ENCODE results near the gene GPR78.

GPR78 gene

DNA sequence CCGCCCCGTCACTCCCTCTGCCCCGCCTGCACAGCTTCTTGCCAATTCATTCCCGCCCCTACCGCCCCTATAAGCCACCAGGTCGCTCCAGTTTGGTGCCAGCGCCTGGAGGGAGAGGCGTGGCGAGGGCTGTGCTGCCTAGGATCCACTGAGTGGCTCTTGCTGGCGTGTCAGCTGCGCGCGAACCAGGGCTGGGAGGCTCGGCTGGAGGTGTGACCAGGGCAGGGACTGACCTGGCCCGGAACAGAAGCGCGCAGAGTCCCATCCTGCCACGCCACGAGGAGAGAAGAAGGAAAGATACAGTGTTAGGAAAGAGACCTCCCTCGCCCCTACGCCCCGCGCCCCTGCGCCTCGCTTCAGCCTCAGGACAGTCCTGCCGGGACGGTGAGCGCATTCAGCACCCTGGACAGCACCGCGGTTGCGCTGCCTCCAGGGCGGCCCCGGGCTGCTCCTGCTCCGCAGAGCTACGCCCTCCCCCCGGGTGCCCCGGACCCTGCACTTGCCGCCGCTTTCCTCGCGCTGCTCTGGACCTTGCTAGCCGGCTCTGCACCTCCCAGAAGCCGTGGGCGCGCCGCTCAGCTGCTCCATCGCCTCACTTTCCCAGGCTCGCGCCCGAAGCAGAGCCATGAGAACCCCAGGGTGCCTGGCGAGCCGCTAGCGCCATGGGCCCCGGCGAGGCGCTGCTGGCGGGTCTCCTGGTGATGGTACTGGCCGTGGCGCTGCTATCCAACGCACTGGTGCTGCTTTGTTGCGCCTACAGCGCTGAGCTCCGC, at the start of gene GPR78:
GPR78 (plus strand) TSS at position 72 of the 773 bp plus-strand sequence; CDS start at position 663, 591 bp downstream.
- no peak for DNase-seq (ENCODE audit: low read depth in 2 of 2)

GRCh38 chr4:8532245-8532781, 47.9 kb upstream of the GPR78 start:
- no peak for DNase-seq (ENCODE audit: low read depth in 2 of 2)

- no peak for DNase-seq (ENCODE audit: low read depth in 2 of 2)
These were observed 46.8 kb upstream of the GPR78 start for GRCh38 chr4:8533274-8533865.

DNA sequence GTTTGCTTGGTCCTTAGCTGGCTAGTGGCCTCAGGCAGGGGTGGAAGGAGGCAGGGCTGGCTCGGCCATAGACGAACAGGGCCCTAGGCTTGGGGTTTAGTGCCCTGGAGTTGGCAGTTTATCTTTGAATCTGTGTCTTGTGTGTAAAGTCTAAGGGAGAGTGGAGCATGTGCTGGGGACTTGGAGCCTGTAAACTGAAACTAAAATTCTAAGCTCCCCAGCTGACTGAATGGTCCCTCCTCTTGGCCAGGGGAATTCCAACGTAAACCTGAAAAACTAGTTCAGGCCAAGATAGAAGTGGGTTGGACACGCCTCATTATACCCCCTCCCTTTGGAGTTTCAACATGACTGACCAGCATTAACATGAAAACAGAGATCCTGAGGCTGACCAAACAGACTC, 46.1 kb upstream of the GPR78 start:
- no peak for DNase-seq (ENCODE audit: low read depth in 2 of 2)

GRCh38 chr4:8534611-8535010, 45.6 kb upstream of the GPR78 start:
- DNase-seq (ENCODE audit: low read depth in 2 of 2), result no peak

GRCh38 chr4:8536467-8536866, 43.7 kb upstream of the GPR78 start:
- DNase-seq (ENCODE audit: low read depth in 2 of 2), result no peak

GRCh38 chr4:8537041-8537461, 43.1 kb upstream of the GPR78 start:
- DNase-seq (ENCODE audit: low read depth in 2 of 2), result no peak

GRCh38 chr4:8538076-8538702, 42.0 kb upstream of the GPR78 start:
- no peak for DNase-seq (ENCODE audit: low read depth in 2 of 2)

DNA sequence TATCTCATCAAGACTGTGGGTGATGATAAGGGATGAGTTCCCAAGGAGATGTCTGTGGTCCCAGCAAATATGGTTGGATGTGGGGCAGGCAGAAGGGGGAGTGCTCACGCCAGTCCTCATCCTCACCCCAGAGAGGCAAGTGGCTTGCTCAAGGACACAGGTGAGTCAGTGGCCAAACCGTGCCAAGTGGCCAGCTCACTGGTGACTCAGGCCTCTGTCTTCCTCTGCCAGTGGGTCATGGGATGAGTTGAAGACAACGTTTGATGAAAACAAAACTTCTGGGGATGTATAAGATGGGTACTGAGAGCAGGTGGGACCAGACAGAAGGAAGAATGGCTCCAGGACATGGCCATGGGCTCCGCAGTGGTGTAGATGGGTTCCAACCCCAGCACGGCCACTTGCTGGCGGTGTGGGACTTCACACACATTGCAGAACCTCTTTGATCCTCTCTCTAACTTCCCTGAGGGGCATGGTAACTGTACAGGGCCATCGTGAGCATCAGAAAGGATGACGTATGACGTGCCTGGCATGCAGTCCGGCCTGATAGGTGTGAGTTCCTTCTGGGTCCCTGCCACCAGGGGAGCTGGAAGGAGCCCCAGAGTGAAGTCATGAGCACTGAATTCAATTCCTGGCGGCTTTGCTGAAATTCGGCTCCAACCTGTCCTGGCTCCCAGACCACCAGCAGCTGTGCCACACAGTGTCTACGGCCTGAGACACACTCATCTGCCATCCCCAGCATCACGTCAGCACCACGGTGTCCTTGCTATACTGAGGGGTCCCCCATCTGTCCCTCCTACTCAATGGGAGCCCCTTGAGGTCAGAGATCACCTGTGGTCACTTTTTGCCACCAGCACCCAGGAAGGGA, 41.3 kb upstream of the GPR78 start:
- no peak for DNase-seq (ENCODE audit: low read depth in 2 of 2)

GRCh38 chr4:8539661-8540060, 40.5 kb upstream of the GPR78 start:
- no peak for DNase-seq (ENCODE audit: low read depth in 2 of 2)

DNA sequence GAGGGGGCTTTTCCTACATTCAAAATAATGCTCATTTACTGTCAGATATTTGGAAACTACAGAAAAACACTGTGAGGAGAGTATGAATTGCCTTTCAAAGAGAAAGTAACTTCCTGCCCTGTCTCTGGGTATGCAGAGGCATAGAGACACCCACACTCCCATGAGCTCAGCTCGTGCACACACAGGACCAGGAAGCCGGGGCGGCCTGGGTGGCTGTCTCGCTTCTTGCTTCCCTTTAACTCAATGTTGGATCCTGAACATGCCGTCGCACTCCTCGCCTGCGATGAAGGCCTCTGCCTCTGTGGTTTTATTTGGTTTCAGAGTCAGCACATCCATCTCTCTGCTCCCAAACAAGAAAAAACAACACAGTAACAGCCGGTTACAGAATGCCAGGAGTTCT, 40.1 kb upstream of the GPR78 start:
- DNase-seq (ENCODE audit: low read depth in 2 of 2), result no peak

GRCh38 chr4:8540586-8540985, 39.6 kb upstream of the GPR78 start:
- no peak for DNase-seq (ENCODE audit: low read depth in 2 of 2)

GRCh38 chr4:8540991-8541390, 39.2 kb upstream of the GPR78 start:
- DNase-seq (ENCODE audit: low read depth in 2 of 2), result no peak

DNA sequence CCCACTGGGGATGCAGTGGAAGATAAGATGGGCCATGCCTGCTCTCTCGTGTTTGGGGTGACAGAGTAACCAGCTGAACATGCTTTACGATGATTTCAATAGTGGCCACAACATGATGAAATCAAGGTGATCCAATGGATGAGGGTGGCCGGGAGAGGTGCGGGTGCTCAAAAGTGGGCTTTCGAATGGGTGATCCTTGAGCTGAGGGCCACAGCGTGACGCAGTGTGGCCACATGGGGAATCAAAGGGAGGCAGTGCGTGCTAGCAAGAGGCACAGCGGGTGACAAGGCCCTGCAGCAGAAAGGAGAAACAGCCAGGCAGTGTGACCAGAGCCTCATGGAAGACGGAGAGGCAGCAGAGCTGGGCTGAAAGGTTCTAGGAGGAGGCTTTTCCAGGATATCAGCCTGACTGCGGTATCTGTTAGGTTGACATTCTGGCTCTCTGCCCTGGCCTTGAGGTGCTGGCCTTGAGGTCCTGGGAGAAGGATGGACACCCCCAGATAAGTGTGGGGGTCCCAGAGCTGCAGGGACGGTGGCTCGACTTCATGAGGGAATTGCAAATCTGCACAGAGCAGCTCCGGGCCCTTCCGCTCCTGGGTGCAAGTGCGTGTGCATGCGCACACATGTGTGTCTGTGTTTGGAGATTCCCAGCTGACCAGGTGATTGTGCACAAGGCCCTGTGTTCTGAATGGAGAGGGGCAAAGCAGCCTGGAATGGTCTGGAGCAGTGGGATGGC, 38.0 kb upstream of the GPR78 start:
- no peak for DNase-seq (ENCODE audit: low read depth in 2 of 2)

DNA sequence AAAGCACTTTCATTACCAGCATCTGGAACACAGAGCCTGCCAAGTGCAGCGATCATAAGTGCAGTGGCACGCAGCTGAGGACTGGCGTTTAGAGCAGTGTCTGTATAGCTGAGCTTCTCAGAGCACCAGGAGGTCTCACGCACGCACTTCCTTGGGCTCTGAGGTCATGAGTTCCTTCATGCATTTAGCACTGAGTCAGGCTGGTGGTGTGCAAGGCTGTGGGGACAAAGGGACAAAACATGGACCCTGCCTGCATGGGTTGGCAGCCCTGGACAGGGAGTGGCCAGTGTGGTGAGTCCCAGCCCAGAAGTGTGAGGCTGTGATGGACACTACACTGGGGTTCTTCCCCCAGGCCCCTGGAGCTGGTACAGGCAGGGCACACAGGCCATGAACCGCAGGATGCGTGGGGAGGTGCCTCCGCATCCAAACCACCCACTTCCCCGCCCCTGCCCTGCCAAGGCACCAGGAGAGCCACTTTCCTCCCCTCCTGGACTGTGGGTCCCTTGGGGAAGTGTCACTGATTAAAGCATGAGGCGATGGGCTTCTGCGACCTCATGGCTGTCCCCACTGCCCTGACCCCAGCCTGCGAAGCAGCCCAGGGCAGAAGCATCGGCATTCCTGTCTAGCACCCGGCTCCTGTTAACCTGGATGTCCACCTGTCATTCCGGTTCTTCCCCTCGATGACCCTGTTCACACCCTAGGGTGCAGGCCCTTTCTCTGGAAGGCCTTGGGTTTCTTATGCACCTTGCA, 37.2 kb upstream of the GPR78 start:
- no peak for DNase-seq (ENCODE audit: low read depth in 2 of 2)

GRCh38 chr4:8543623-8544022, 36.6 kb upstream of the GPR78 start:
- DNase-seq (ENCODE audit: low read depth in 2 of 2), result no peak

GRCh38 chr4:8544282-8544681, 35.9 kb upstream of the GPR78 start:
- DNase-seq (ENCODE audit: low read depth in 2 of 2), result no peak

DNA sequence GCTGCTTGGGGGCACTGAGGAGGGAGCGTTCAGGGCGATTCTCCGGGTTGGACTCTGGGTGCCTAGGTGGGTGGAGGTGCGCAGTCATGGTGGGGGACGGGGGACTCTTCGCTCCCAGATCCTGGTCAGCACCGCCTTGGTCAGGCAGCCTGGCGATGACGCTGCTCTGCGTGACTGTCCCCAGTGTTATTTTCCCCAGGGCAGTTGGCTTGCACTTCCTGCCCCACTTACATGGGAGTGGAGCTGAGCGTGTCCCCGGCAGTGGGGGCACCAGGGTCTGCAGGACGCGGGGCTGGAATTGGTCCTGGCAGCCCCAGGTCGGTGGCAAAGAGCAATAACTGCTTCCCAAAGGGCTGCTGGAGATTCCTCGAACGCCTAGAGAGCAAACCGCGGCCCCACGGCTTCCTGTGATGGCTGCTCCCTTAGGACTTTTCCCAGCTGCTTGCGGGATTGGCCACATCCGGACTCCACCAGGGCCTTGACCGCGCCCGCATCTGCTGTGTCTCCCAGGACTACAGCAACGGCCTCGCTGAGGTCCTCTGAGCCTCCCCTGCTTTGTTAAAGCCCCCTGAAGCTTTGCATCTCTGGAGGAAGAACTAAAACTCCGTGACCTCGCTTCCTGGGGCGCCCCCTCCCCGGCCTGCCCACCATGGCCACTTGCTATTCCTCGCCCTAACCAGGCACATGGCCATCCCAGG, 35.3 kb upstream of the GPR78 start:
- no peak for DNase-seq (ENCODE audit: low read depth in 2 of 2)

DNA sequence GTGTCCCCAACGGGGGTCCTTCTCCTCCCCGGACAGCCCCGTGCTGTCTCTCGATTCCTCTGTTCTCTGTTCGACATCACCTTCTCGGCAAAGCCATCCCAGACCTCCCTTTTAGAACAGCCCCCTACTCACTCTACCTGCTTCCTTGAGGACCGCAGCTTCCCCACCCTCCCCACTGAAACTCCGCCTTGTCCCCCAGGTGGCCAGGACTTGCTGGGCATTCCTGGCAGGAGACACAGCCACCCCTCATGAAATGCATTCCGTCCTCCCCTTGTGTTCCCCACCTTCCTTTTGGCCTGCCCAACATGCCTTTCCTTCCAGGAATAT, 34.8 kb upstream of the GPR78 start:
- no peak for DNase-seq (ENCODE audit: low read depth in 2 of 2)

- no peak for DNase-seq (ENCODE audit: low read depth in 2 of 2)
These were observed 33.5 kb upstream of the GPR78 start for GRCh38 chr4:8546766-8547107.
